ENCODE data around the gene MPIG6B. TPM values are rescaled to one million over a fixed set of nuclear protein-coding genes. Genes with fewer than 3 reads are reported as not detected.

Gene MPIG6B
- total and polyA plus RNA-seq, 2 donors from 2014 or later, result 0.60 TPM; not detected in 1

DNA sequence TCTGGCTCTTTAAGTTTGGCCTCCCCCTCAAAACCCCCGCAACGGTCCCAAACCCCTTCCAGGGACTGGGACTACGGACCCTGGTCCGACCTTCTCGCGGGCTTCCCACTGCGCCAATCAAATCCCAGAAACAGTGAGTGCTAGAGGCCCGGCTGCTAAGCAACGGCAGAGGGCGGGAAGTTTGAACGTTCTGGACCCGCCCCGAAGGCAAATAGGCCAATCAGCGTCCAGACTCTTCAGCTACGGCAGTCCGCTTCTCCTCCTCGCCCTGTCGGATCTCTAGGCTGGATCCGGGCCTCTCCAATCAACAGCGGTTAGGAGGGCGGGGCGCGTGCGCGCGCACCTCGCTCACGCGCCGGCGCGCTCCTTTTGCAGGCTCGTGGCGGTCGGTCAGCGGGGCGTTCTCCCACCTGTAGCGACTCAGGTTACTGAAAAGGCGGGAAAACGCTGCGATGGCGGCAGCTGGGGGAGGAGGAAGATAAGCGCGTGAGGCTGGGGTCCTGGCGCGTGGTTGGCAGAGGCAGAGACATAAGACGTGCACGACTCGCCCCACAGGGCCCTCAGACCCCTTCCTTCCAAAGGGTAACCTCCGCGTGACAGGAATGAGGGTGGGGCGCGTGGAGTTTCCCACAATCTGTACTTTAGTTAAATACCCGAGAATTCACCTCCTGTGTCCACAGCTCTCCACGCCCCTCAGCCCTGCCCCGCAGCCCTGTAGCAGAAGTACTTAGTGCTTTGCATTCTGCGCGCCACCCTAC lies 16.6 kb downstream of the MPIG6B start, which contains the start of gene MSH5:
TSS of gene MSH5 (plus strand) at position 367 of the 758 bp plus-strand sequence. CDS start 462 bp downstream, outside the sequence.
- H3K27ac ChIP-seq (ENCODE audit: low read depth in 2 of 2, low read length in 2 of 2), result peak within 1 kb of the TSS; percentile 92 to 93
- no peaks in the 10 kb centered on the region for H3K9me3 ChIP-seq (ENCODE audit: control insufficient read depth in 2 of 3, insufficient read depth in 1 of 3, low read length in 3 of 3)
- TF ChIP-seq, protein P1, sequence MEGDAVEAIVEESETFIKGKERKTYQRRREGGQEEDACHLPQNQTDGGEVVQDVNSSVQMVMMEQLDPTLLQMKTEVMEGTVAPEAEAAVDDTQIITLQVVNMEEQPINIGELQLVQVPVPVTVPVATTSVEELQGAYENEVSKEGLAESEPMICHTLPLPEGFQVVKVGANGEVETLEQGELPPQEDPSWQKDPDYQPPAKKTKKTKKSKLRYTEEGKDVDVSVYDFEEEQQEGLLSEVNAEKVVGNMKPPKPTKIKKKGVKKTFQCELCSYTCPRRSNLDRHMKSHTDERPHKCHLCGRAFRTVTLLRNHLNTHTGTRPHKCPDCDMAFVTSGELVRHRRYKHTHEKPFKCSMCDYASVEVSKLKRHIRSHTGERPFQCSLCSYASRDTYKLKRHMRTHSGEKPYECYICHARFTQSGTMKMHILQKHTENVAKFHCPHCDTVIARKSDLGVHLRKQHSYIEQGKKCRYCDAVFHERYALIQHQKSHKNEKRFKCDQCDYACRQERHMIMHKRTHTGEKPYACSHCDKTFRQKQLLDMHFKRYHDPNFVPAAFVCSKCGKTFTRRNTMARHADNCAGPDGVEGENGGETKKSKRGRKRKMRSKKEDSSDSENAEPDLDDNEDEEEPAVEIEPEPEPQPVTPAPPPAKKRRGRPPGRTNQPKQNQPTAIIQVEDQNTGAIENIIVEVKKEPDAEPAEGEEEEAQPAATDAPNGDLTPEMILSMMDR (IDR thresholded peaks at IDR 0.05; ENCODE audit: borderline replicate concordance, extremely low read depth, insufficient read depth), result no peak
- intact Hi-C loops (cut with DNase I), result no loop called here
- peak; percentile 98 to 100 (median 100) for DNase-seq
- H3K4me3 ChIP-seq (ENCODE audit: low read length in 3 of 3), result peak within 1 kb of the TSS; percentile 74 to 93 (median 88)
- peak within 1 kb of the TSS; percentile 60 to 80 (median 78) for H3K9ac ChIP-seq (ENCODE audit: low read length in 3 of 3)
- H3K27me3 ChIP-seq (ENCODE audit: control insufficient read depth, insufficient read depth, low read length), result no peaks in the 10 kb centered on the region
- peaks cover 10 to 32% (median 27%) of the 10 kb centered on the region in 3 donors for H3K4me1 ChIP-seq (ENCODE audit: control insufficient read depth in 2 of 3, insufficient read depth in 2 of 3, low read depth in 1 of 3, low read length in 3 of 3)
- FAIRE-seq, result peak; percentile 76
- peaks cover 0 to 2% (median 0%) of the 10 kb centered on the region in 3 donors for H3K36me3 ChIP-seq (ENCODE audit: control insufficient read depth in 2 of 3, insufficient read depth in 3 of 3, low read length in 3 of 3)

GRCh38 chr6:31740397-31741223 lies 17.4 kb downstream of the MPIG6B start:
- no peaks in the 10 kb centered on the region for H3K27me3 ChIP-seq (ENCODE audit: control insufficient read depth, insufficient read depth, low read length)
- peak overlapping the region; percentile 92 to 93 for H3K27ac ChIP-seq (ENCODE audit: low read depth in 2 of 2, low read length in 2 of 2)
- peaks cover 0 to 2% (median 0%) of the 10 kb centered on the region in 3 donors for H3K36me3 ChIP-seq (ENCODE audit: control insufficient read depth in 2 of 3, insufficient read depth in 3 of 3, low read length in 3 of 3)
- peaks cover 10 to 32% (median 27%) of the 10 kb centered on the region in 3 donors for H3K4me1 ChIP-seq (ENCODE audit: control insufficient read depth in 2 of 3, insufficient read depth in 2 of 3, low read depth in 1 of 3, low read length in 3 of 3)
- TF ChIP-seq, protein P1 (IDR thresholded peaks at IDR 0.05; ENCODE audit: borderline replicate concordance, extremely low read depth, insufficient read depth), result no peak
- no peaks in the 10 kb centered on the region for H3K9me3 ChIP-seq (ENCODE audit: control insufficient read depth in 2 of 3, insufficient read depth in 1 of 3, low read length in 3 of 3)
- no peak for FAIRE-seq
- H3K9ac ChIP-seq (ENCODE audit: low read length in 3 of 3), result peak overlapping the region; percentile 37 to 80 (median 60)
- peak in 2 of 5 donors; percentile 38 to 47 for DNase-seq
- H3K4me3 ChIP-seq (ENCODE audit: low read length in 3 of 3), result peak overlapping the region; percentile 74 to 93 (median 88)
- intact Hi-C loops (cut with DNase I), result no loop called here

DNA sequence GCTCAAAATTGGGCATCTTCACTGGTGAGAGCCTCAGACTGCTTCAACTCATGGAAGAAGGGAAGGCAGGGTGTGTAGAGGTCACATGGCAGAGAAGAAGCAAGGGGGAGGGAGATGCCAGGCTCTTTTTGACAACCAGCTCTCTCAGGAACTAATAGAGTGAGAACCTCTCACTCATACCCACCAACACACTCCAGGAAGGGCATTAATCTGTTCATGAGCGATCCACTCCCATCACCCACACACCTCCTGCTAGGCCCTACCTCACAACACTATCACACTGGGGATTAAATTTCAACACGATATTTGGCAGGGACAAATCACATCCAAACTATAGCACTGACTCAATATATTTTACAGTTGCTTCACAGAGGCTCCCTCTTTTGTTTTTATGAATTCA lies 18.6 kb downstream of the MPIG6B start:
- Histone ChIP-seq H3K9me3 (ENCODE audit: control insufficient read depth in 2 of 3, insufficient read depth in 1 of 3, low read length in 3 of 3) (no peaks in the 10 kb centered on the region), H3K27me3 (ENCODE audit: control insufficient read depth, insufficient read depth, low read length) (no peaks in the 10 kb centered on the region), H3K27ac (ENCODE audit: low read depth in 2 of 2, low read length in 2 of 2) (no peak overlapping the region), H3K36me3 (ENCODE audit: control insufficient read depth in 2 of 3, insufficient read depth in 3 of 3, low read length in 3 of 3) (peaks cover 0 to 2% (median 0%) of the 10 kb centered on the region in 3 donors), H3K9ac (ENCODE audit: low read length in 3 of 3) (no peak overlapping the region), H3K4me1 (ENCODE audit: control insufficient read depth in 2 of 3, insufficient read depth in 2 of 3, low read depth in 1 of 3, low read length in 3 of 3) (peaks cover 10 to 27% (median 24%) of the 10 kb centered on the region in 3 donors), H3K4me3 (ENCODE audit: low read length in 3 of 3) (no peak overlapping the region)
- DNase-seq (peak in 1 of 5 donors; percentile 5), FAIRE-seq (no peak)
- TF ChIP-seq, protein P1 (IDR thresholded peaks at IDR 0.05; ENCODE audit: borderline replicate concordance, extremely low read depth, insufficient read depth), result no peak
- intact Hi-C loops (cut with DNase I), result no loop called here

Data from kidney (tissue), 14 donors.